PC-3 (cell line): ENCODE data around the gene VAT1L.

Source experiments
- CTCF ChIP-seq: fragments of 300-600 bp; sonication (generic); conservative IDR thresholded peaks from 2 replicates; pipeline ENCODE4 v1.5.1; 2017; ENCODE audit warnings: antibody characterized with exemption, low read depth, mild to moderate bottlenecking, low read length
- EZH2 ChIP-seq: fragments of 300-600 bp; sonication (generic); IDR thresholded peaks from one replicate; pipeline ENCODE4 v1.6.1; 2017; ENCODE audit warnings: antibody characterized with exemption, mild to moderate bottlenecking, low read length; ENCODE audit not compliant: unreplicated experiment
- EZH2phosphoT487 ChIP-seq: fragments of 300-600 bp; sonication (generic); IDR thresholded peaks from 2 replicates; pipeline ENCODE4 v1.6.1; 2018; ENCODE audit warnings: mild to moderate bottlenecking, antibody characterized with exemption, low read length, borderline replicate concordance

GRCh38 chr16:77820340-77820739 is 32.0 kb downstream of the VAT1L start:
- TF ChIP-seq CTCF (no peak), EZH2phosphoT487 (no peak), EZH2 (no peak)
